Panc1 (cell line): ENCODE data around the gene AP1G2. TPM values are rescaled to one million over a fixed set of nuclear protein-coding genes. Genes with fewer than 3 reads are reported as not detected.

Experiments
- ATAC-seq: fragments of 200-7000 bp; cut with Tn5 transposase; 2 replicates; pipeline ENCODE4 v1.9.1; 2020; ENCODE audit warnings: mild to moderate bottlenecking, moderate library complexity
- BruUV-seq: library from RNA; stranded (reverse); fragments of 400-500 nt; replicated peaks from 2 replicates; lab custom pipeline; 2021; lab: Mats Ljungman, UMichigan
- CTCF ChIA-PET: fragments of 300-600 bp; sonication (Branson Sonifier 250); formaldehyde crosslinking; loops from one replicate; lab custom pipeline; 2022; ENCODE audit warnings: antibody characterized with exemption; lab: Charles Lee
- POLR2A ChIA-PET: fragments of 300-600 bp; sonication (Branson Sonifier 250); formaldehyde crosslinking; loops from one replicate; lab custom pipeline; 2022; ENCODE audit warnings: antibody characterized with exemption; lab: Charles Lee
- DNase-seq: peaks from one replicate; pipeline ENCODE4 v3.0.0-alpha.2; 2010; ENCODE audit warnings: low read depth, low spot score
- H3K27ac ChIP-seq: 2 replicates; pipeline ENCODE4 v1.5.1; 2011; ENCODE audit warnings: mild to moderate bottlenecking, low read length, inconsistent platforms
- H3K27me3 ChIP-seq: fragments of 200-500 bp; sonication (Bioruptor generic); 2 replicates; pipeline ENCODE4 v1.6.0; 2014; ENCODE audit warnings: low read length, inconsistent platforms; ENCODE audit not compliant: control insufficient read depth, insufficient read depth
- H3K36me3 ChIP-seq: fragments of 200-500 bp; sonication (Bioruptor generic); 2 replicates; pipeline ENCODE4 v1.5.1; 2014; ENCODE audit warnings: inconsistent platforms, mild to moderate bottlenecking, low read length, moderate library complexity; ENCODE audit not compliant: control insufficient read depth, insufficient read depth
- H3K4me1 ChIP-seq: 2 replicates; pipeline ENCODE4 v1.5.1; 2011; ENCODE audit warnings: inconsistent platforms, mild to moderate bottlenecking, low read length, moderate library complexity; ENCODE audit not compliant: control insufficient read depth, insufficient read depth
- H3K4me3 ChIP-seq, 2 experiments: 2 replicates each; pipeline ENCODE4 v1.5.1; 2011 to 2012; ENCODE audit warnings: low read depth in 2 of 2, low read length in 2 of 2, mild to moderate bottlenecking in 2 of 2, inconsistent platforms in 1 of 2, moderate library complexity in 1 of 2
- H3K9me3 ChIP-seq: fragments of 200-500 bp; sonication (Bioruptor generic); 2 replicates; pipeline ENCODE4 v1.5.1; 2014; ENCODE audit warnings: low read depth, mild to moderate bottlenecking, inconsistent platforms, low read length, moderate library complexity; ENCODE audit not compliant: control insufficient read depth, insufficient read depth
- POLR2AphosphoS5 ChIP-seq: IDR thresholded peaks from 2 replicates; pipeline ENCODE4 v1.6.1; 2012; ENCODE audit warnings: mild to moderate bottlenecking, low read depth, low read length, moderate library complexity
- SIN3A ChIP-seq: IDR thresholded peaks from 2 replicates; pipeline ENCODE4 v1.6.1; 2012; ENCODE audit warnings: low read depth, mild to moderate bottlenecking, low read length, moderate library complexity, borderline replicate concordance; ENCODE audit not compliant: insufficient read depth
- TCF7L2 ChIP-seq: IDR thresholded peaks from 2 replicates; pipeline ENCODE4 v1.6.1; 2011; ENCODE audit warnings: mild to moderate bottlenecking, low read depth, low read length, inconsistent platforms
- in situ Hi-C: cut with HindIII; loops from 2 replicates; pipeline ENCODE4 v1.10.0; 2016; ENCODE audit warnings: low sequenced_read_pairs, low pct_unique_long_range_greater_than_20kb
- intact Hi-C: fragments of 100-400 bp; cut with micrococcal nuclease; formaldehyde crosslinking; loops from one replicate; pipeline ENCODE4 v1.10.0; 2022; ENCODE audit not compliant: unreplicated experiment
- total RNA-seq: library from RNA; stranded (reverse); gene quantifications from one replicate; pipeline ENCODE4 v1.2.1, GENCODE V29; 2021; ENCODE audit not compliant: unreplicated experiment
- TF ChIP-seq, protein P1 (sequence below): fragments of 450-650 bp; IDR thresholded peaks from 2 replicates; pipeline ENCODE4 v1.5.1; 2017; ENCODE audit warnings: mild to moderate bottlenecking
- TF ChIP-seq, protein P2 (sequence below), 2 experiments: IDR thresholded peaks; 2 replicates each; pipeline ENCODE4 v1.6.1; 2011 to 2012; ENCODE audit warnings: low read depth in 2 of 2, control low read depth in 1 of 2, low read length in 1 of 2, mild to moderate bottlenecking in 1 of 2, moderate library complexity in 1 of 2; ENCODE audit not compliant: insufficient read depth in 1 of 2

Gene AP1G2
- total RNA-seq, 1 experiment from 2014 or later: 61.6 TPM

DNA sequence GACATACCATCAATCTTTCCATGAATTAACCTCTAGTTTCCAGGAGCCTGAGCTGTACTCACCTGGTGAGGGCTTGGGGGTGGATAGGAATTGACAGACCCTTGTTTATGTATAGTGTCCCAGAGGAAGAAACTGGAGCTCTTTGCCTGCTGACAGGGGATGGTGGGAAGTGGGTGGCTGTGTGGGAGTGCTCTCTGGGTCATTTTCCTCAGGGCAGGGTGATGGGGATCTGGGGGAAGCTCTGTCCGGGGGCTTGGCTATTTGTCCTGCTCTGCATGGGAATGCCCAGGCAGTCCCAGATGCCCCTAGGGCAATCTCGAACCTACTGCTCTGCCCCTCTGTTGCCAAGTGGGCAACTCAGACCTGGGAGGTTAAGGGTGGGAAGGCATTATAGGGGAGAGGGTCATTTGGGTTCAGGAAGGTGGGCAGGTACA is 46.8 kb upstream of the AP1G2 start:
- ChIA-PET CTCF (interaction anchor here (1.2 kb wide), 1 partner anchor 296 kb away, joined by 4 read pairs; no protein-coding TSS in a partner anchor), POLR2A (no interaction called here)
- no peak for DNase-seq
- TF ChIP-seq POLR2AphosphoS5 (no peak), TCF7L2 (no peak), SIN3A (no peak)
- TF ChIP-seq, protein P1, sequence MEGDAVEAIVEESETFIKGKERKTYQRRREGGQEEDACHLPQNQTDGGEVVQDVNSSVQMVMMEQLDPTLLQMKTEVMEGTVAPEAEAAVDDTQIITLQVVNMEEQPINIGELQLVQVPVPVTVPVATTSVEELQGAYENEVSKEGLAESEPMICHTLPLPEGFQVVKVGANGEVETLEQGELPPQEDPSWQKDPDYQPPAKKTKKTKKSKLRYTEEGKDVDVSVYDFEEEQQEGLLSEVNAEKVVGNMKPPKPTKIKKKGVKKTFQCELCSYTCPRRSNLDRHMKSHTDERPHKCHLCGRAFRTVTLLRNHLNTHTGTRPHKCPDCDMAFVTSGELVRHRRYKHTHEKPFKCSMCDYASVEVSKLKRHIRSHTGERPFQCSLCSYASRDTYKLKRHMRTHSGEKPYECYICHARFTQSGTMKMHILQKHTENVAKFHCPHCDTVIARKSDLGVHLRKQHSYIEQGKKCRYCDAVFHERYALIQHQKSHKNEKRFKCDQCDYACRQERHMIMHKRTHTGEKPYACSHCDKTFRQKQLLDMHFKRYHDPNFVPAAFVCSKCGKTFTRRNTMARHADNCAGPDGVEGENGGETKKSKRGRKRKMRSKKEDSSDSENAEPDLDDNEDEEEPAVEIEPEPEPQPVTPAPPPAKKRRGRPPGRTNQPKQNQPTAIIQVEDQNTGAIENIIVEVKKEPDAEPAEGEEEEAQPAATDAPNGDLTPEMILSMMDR: no peak
- TF ChIP-seq, protein P2, sequence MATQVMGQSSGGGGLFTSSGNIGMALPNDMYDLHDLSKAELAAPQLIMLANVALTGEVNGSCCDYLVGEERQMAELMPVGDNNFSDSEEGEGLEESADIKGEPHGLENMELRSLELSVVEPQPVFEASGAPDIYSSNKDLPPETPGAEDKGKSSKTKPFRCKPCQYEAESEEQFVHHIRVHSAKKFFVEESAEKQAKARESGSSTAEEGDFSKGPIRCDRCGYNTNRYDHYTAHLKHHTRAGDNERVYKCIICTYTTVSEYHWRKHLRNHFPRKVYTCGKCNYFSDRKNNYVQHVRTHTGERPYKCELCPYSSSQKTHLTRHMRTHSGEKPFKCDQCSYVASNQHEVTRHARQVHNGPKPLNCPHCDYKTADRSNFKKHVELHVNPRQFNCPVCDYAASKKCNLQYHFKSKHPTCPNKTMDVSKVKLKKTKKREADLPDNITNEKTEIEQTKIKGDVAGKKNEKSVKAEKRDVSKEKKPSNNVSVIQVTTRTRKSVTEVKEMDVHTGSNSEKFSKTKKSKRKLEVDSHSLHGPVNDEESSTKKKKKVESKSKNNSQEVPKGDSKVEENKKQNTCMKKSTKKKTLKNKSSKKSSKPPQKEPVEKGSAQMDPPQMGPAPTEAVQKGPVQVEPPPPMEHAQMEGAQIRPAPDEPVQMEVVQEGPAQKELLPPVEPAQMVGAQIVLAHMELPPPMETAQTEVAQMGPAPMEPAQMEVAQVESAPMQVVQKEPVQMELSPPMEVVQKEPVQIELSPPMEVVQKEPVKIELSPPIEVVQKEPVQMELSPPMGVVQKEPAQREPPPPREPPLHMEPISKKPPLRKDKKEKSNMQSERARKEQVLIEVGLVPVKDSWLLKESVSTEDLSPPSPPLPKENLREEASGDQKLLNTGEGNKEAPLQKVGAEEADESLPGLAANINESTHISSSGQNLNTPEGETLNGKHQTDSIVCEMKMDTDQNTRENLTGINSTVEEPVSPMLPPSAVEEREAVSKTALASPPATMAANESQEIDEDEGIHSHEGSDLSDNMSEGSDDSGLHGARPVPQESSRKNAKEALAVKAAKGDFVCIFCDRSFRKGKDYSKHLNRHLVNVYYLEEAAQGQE (IDR thresholded peaks at IDR 0.05; ENCODE audit: insufficient read depth in 1 of 2, low read depth in 2 of 2, low read length in 1 of 2): no peak
- no peak overlapping the region for H3K27ac ChIP-seq
- ATAC-seq: no peak
- no peaks in the 10 kb centered on the region for H3K4me1 ChIP-seq
- no peaks in the 10 kb centered on the region for H3K9me3 ChIP-seq
- no TSS peak for BruUV-seq
- H3K36me3 ChIP-seq: no peaks in the 10 kb centered on the region
- intact Hi-C loops (no loop called here), in situ Hi-C loops (no loop called here)
- H3K27me3 ChIP-seq: peaks cover 3% of the 10 kb centered on the region
- no peak overlapping the region for H3K4me3 ChIP-seq

DNA sequence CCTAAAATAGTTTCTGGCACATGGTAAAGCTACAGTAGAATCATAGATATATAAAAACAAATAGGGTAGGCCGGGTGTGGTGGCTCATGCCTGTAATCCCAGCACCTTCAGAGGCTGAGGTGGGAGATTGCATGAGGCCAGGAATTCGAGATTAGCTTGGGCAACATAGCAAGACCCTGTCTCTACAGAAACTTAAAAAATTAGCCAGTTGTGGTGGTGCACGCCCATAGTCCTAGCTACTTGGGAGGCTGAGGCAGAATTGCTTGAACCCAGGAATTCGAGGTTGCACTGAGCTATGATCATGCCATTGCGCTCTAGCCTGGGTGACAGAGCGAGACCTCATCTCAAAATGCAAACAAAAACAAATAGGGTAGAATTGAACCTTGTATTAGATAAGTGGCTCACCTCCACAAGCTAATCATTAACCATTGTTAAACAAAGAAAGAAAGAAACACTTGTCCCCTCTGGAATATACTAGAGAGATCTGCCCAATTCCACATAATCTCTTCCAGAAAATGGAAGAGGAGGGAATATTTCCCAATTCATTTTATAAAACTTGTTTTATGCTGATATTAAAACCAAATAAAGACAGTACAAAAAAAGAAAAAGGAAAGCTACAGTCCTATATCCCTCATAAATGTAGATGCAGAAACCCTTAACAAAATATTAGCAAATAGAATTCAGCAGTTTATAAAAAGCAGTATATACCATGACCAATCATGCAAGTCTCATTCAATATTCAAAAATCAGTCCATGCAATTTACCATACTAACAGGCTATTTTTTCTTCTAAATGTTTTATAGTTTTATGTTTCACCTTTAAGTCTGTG is 45.9 kb upstream of the AP1G2 start:
- no peak for ATAC-seq

More for the DNA sequence above, 45.9 kb upstream of the AP1G2 start:
- DNase-seq: no peak
- peaks cover 3% of the 10 kb centered on the region for H3K27me3 ChIP-seq
- CTCF ChIA-PET: interaction anchor here (0.5 to 1.2 kb wide), 3 partner anchors 240 to 324 kb away, joined by 3 to 5 read pairs (median 4); no protein-coding TSS in a partner anchor
- no peaks in the 10 kb centered on the region for H3K9me3 ChIP-seq
- no peak for TF ChIP-seq SIN3A
- TF ChIP-seq, protein P1: no peak
- TF ChIP-seq, protein P2 (IDR thresholded peaks at IDR 0.05; ENCODE audit: insufficient read depth in 1 of 2, low read depth in 2 of 2, low read length in 1 of 2): no peak
- TF ChIP-seq POLR2AphosphoS5: no peak
- TF ChIP-seq TCF7L2: no peak
- no peaks in the 10 kb centered on the region for H3K36me3 ChIP-seq
- in situ Hi-C loops: no loop called here
- H3K4me3 ChIP-seq: no peak overlapping the region
- no TSS peak for BruUV-seq
- POLR2A ChIA-PET: no interaction called here
- no peaks in the 10 kb centered on the region for H3K4me1 ChIP-seq
- H3K27ac ChIP-seq: no peak overlapping the region
- intact Hi-C loops: no loop called here
